Measurements from ENCODE around the gene HM13. TPM values are rescaled to one million over a fixed set of nuclear protein-coding genes. Genes with fewer than 3 reads are reported as not detected.

Gene HM13
- total and polyA plus RNA-seq, 2 of the 13 experiments (the other 11 are each of a cell fraction or from before 2014, with no cell fraction given): 118 to 243 TPM

GRCh38 chr20:31572701-31573554 is 58.7 kb downstream of the HM13 start (continued):
- TF ChIP-seq TERF1 (CRISPR knock-in tag; IDR thresholded peaks at IDR 0.05) (peak; percentile 76; the same call in 1 of the 2 replicates), ZNF18 (CRISPR knock-in tag; IDR thresholded peaks at IDR 0.05; ENCODE audit: insufficient replicate concordance) (no peak), ARNT (IDR thresholded peaks at IDR 0.05) (no peak), FOSL2 (CRISPR knock-in tag; IDR thresholded peaks at IDR 0.05) (peak; percentile 100), KLF16 (CRISPR knock-in tag; IDR thresholded peaks at IDR 0.05) (peak; percentile 24 to 94; a peak in 2 of 4 replicates), NR2C2 (CRISPR knock-in tag; IDR thresholded peaks at IDR 0.05; ENCODE audit: borderline replicate concordance) (peak; percentile 98), ZNF383 (CRISPR knock-in tag; IDR thresholded peaks at IDR 0.05; ENCODE audit: borderline replicate concordance) (peak; percentile 9; the same call in 1 of the 2 replicates), ZNF597 (CRISPR knock-in tag; IDR thresholded peaks at IDR 0.05) (0 out of 2 replicates have a peak, but pooled peaks have one; percentile 26), RNF2 (conservative IDR thresholded peaks at IDR 0.05; ENCODE audit: low read depth) (no peak; the same call in 1 of the 2 replicates), DBP (CRISPR knock-in tag; IDR thresholded peaks at IDR 0.05; ENCODE audit: not compliant biosample characterization) (peak; percentile 80), ZNF768 (CRISPR knock-in tag; IDR thresholded peaks at IDR 0.05) (no peak; the same call in none of the 2 replicates), XBP1 (CRISPR knock-in tag; IDR thresholded peaks at IDR 0.05) (peak; percentile 97), YY1 (IDR thresholded peaks at IDR 0.05; ENCODE audit: insufficient read depth, insufficient replicate concordance, low read depth, low read length) (peak; percentile 81), JDP2 (CRISPR knock-in tag; IDR thresholded peaks at IDR 0.05; ENCODE audit: borderline replicate concordance) (peak; percentile 94; the same call in 1 of the 2 replicates)
- TF ChIP-seq, protein P1, sequence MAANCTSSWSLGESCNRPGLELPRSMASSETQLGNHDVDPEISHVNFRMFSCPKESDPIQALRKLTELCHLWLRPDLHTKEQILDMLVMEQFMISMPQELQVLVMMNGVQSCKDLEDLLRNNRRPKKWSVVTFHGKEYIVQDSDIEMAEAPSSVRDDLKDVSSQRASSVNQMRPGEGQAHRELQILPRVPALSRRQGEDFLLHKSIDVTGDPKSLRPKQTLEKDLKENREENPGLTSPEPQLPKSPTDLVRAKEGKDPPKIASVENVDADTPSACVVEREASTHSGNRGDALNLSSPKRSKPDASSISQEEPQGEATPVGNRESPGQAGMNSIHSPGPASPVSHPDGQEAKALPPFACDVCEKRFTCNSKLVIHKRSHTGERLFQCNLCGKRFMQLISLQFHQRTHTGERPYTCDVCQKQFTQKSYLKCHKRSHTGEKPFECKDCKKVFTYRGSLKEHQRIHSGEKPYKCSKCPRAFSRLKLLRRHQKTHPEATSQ (CRISPR knock-in tag; IDR thresholded peaks at IDR 0.05; ENCODE audit: borderline replicate concordance): peak; percentile 98
- TF ChIP-seq, protein P2, sequence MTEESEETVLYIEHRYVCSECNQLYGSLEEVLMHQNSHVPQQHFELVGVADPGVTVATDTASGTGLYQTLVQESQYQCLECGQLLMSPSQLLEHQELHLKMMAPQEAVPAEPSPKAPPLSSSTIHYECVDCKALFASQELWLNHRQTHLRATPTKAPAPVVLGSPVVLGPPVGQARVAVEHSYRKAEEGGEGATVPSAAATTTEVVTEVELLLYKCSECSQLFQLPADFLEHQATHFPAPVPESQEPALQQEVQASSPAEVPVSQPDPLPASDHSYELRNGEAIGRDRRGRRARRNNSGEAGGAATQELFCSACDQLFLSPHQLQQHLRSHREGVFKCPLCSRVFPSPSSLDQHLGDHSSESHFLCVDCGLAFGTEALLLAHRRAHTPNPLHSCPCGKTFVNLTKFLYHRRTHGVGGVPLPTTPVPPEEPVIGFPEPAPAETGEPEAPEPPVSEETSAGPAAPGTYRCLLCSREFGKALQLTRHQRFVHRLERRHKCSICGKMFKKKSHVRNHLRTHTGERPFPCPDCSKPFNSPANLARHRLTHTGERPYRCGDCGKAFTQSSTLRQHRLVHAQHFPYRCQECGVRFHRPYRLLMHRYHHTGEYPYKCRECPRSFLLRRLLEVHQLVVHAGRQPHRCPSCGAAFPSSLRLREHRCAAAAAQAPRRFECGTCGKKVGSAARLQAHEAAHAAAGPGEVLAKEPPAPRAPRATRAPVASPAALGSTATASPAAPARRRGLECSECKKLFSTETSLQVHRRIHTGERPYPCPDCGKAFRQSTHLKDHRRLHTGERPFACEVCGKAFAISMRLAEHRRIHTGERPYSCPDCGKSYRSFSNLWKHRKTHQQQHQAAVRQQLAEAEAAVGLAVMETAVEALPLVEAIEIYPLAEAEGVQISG (CRISPR knock-in tag; IDR thresholded peaks at IDR 0.05): peak; percentile 86

Measured in HepG2 (cell line).